HG02870 (cell line): ENCODE results near the gene HOXD10.

Experiments used
- ATAC-seq: cut with Tn5 transposase; IDR thresholded peaks from one replicate; pipeline ENCODE4 v1.9.1; 2021; ENCODE audit warnings: mild to moderate bottlenecking, moderate library complexity; ENCODE audit not compliant: unreplicated experiment

HOXD10 gene

GRCh38 chr2:176148751-176149421 lies 32.3 kb downstream of the HOXD10 start:
- ATAC-seq: no peak

GRCh38 chr2:176149481-176149938 lies 32.9 kb downstream of the HOXD10 start:
- ATAC-seq: no peak

DNA sequence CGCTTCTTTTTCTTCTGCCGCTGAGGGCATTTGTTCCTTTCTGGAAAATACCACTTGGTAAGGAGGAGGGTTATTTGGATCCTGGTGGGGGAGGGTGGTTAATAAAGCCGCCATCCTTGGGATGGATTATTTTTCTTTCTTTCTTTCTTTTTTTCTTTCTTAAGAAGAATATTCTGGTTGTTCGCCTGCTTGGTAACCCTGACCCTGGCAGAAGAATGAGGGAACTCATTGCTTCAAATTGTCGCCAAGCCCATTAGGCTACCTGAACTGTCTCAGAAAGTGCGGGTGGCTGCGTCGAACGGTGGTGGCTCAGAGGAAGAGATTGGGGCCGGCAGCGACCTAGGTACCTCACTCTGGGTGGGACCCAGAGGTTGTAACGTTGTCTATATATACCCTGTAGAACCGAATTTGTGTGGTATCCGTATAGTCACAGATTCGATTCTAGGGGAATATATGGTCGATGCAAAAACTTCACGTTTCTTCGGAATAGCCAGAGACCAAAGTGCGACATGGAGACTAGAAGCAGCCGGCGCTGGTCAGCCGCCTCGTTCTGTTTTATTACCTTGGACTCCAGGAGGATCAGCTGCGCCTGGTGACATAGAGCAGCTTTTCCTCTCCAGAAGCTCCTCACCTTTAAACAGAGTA lies 33.5 kb downstream of the HOXD10 start:
- no peak for ATAC-seq

DNA sequence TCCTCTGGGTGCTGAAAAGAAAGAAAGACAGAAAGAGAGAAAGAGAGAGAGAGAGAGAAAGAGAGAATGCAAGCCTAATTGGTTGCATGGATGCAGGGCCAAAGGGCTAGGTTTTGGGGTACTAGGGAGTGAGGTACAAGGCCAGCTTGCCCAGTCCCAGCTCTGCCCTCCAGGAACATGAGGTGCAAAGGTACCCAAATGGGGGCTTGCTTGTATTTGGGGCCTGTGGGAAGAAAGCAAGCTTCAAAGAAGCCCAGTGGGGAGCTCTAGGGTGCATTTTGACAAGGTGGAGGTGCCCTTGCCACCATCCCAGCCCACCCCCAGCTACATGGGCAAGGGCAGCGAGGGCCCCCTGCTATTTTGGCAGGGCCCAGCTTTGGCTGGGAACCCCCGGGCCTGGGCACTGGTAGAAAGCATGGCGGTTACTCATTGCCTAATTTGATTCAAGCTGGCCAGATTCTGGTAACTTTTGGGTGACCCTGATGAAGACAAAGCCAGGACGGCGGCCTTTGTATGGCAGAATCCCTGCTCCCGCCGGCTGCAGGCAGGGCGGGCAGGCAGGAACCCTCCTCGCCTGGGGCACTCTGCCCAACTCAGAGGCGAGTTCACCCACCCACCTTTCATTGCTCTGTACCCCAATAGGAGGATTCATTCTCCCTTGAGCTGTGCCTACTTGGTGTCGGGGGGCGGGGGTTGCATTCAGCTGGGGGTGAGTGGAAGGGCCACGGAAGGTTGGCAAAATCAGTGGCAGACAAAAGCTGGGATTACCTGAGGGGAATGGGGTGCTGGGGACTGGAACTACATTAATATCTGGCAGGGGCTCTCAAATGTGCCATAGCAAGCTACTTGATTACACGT lies 34.2 kb downstream of the HOXD10 start:
- no peak for ATAC-seq

GRCh38 chr2:176151442-176152287 lies 35.1 kb downstream of the HOXD10 start, which contains the start of gene HOXD4:
HOXD4 (plus strand) TSS chr2:176151550; CDS start chr2:176151634, 84 bp downstream.
- ATAC-seq: no peak

DNA sequence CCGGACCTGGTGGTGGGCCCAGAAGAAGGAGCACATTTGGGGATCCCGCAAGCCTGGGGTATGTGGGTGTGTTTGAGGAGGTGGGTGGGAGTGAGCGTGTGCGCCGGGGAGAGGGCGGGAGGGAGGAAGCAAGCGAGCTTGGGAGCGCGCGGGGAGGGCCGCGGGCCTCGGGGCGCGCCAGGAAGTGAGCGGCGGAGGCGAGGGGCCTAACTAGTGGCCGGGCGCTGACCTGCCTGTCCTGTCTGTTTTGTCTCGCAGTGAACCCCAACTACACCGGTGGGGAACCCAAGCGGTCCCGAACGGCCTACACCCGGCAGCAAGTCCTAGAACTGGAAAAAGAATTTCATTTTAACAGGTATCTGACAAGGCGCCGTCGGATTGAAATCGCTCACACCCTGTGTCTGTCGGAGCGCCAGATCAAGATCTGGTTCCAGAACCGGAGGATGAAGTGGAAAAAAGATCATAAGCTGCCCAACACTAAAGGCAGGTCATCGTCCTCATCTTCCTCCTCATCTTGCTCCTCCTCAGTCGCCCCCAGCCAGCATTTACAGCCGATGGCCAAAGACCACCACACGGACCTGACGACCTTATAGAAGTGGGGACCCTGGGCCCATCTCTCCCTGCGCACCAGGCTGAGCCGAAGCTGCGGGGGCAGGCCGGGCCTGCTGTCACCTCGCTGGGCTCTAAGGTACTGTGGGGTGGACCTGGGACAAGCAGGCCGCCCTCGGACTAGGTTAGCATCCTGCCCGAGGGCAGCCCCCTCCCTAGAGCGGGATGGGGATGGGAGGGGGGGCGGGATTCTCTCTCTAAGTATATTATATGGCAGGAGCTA lies 36.0 kb downstream of the HOXD10 start:
- ATAC-seq: no peak

DNA sequence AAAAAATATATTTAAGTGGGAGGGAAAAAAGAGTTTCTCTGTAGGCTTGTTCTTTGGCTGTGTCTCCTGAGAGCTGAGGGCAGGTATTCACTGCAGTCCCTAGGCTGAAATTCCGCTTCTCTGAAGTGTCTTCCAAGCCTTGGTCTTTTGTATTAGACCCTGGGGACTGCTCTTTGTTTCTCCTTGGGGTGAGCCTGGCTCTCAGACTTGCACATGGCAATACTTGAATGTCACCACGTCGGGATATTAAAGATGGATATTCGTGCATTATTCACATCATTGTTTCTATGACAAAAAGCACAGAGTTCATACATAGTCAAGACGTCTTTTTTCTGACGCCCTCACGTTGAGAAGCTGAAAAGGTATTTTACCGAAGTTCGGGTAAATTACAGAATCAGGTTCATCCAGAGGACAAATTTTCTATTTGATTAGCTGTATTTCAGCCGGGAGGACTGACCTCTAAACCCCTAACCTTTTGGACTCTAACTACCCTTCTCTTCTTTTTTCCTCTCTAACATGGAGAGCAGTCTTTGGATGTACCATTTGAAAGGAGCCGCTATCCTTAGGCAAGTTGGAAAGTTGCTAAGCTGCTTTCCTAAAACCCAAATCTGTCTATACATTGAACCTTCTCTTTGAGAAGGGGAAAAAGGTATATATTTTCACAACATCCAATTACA lies 38.1 kb downstream of the HOXD10 start:
- no peak for ATAC-seq

GRCh38 chr2:176155356-176156044 lies 38.9 kb downstream of the HOXD10 start:
- ATAC-seq: no peak

DNA sequence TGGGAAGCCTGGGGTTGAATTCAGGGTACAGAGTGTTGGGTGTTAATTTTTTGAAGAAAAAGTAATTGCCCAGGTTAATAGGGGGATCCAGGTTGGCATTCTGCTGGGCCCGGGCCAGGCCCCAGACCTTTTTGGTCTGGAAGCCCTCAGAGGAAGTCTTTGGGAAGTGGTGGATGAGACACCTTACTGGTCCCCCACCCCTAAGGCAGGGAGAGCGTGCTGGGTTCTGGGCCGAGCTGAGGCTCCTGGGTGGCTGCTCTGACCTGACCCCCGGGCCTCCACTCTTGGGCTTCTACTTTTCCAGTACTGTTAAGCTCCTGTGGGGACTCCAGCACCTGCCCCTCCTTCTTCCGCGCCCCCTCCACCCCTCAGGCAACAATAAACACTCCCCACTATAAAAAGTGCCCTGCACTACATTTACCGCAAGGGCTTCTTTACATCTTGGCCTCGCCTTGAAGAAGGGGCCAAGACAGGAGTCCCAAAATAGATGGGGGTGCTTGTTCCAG lies 39.8 kb downstream of the HOXD10 start:
- ATAC-seq: no peak

GRCh38 chr2:176156807-176157498 lies 40.4 kb downstream of the HOXD10 start, which contains the start of gene HOXD3:
HOXD3 (plus strand) TSS chr2:176157307; CDS start chr2:176169115, 11,808 bp downstream.
- no peak for ATAC-seq

DNA sequence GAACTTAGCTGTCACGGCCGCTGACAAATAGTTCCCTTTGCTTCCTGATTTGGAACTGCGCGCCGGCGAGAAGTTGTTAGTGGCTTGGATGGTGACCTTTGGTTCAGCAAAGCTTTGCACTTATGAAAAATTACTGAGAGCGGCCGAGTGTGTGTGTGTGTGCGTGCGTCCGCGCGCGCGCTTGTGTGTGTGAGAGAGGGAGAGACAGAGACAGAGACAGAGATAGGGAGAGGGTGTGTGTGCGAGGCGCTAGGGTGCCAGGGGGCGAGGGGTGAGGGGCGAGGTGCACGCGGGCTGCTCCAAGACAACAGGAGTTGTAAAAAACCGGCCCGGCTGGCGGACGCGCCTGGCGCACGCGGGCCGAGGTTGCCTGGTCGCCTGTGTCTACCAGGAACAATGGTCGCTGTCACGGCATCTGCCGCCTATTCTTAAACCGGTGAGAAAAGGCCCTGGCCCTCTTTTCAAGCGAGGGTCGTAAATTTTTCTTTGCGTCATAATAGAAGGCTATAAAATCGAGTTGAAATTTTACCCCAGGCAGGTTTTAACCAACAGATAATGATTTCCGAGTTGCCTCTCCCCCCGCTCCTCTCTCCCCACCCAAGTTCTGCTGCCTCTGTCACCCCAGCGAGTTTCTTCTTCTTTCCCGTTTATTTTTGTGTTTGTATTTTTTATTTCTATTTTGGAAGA lies 41.1 kb downstream of the HOXD10 start:
- no peak for ATAC-seq

DNA sequence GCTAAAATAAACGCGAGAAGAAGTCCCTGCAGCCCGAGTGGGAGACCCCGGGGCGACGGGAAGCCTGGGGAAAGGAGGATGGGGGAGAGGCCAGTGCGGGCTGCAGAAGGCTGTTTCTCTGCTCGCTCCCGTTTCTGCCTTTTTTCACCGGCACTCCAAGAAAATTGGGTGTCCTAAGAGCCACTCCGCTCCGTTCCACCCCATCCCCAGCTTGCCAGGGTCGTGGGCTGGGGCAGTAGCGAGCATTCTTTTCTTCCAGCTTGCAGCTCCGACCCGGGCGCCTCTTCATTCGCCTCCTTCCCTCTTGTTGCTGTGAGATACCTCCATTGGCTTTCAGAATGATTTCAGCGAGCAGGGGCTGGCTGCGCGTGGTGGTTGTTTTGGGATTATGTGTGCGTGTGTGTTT lies 41.6 kb downstream of the HOXD10 start:
- ATAC-seq: no peak

DNA sequence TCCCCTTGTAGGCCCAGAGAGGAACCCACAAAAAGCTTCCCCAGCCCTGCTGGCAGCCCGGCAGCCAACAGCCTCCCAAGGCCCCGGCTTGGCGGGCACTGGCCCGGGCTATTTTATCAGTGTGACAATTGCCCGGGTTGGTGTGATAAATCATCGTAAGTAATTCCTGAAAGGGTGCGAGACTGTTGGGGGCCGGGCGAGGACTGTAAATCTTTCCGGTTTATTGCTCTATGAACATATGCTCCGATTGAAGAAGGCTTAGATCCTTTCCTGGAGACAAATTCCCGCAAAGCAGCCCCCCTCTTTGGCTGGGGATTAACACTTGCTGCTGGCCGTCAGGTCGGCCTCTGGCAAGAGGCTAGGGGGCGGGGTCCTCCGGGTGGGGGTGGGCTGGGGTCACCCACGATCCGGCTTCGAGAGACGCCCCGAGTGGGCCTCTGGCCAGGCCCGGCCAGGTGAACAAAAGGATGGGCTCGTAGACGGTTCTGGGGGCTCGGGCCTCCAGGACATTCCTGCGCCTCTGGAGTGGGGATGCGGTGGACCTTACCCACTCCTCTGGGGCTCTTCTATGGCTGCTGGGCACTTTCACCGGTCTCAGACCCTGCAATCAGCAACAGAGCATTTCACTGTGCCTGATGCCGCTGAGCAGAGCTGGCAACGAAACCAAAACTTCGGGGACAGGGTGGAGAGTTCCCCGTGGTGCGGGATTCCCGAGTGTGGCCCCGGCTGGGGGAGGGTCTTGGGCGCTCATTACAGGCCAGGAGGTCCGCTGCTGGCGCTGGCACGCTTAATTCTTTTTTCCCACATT lies 42.5 kb downstream of the HOXD10 start:
- no peak for ATAC-seq

- no peak for ATAC-seq
These were observed 43.2 kb downstream of the HOXD10 start for GRCh38 chr2:176159663-176160250.

GRCh38 chr2:176160251-176160985 lies 43.8 kb downstream of the HOXD10 start:
- no peak for ATAC-seq
